Kidney (tissue), 14 donors: ENCODE measurements around the gene TAS1R1. TPM values are rescaled to one million over a fixed set of nuclear protein-coding genes. Genes with fewer than 3 reads are reported as not detected.

Source experiments
- DNase-seq, 5 donors: peaks; one replicate each; pipeline ENCODE4 v3.0.0-alpha.2; 2013 to 2020
- FAIRE-seq: peaks from 2 replicates; lab custom pipeline; 2012; peaks lifted over from hg19 to GRCh38; lab: Jason Lieb, UNC
- H3K27ac ChIP-seq, 2 donors: one replicate each; pipeline ENCODE4 v1.7.0; 2013; ENCODE audit warnings: low read depth in 2 of 2, low read length in 2 of 2, inconsistent platforms in 1 of 2
- H3K27me3 ChIP-seq: one replicate; pipeline ENCODE4 v1.7.1; 2013; ENCODE audit warnings: low read length, inconsistent platforms; ENCODE audit not compliant: control insufficient read depth, insufficient read depth
- H3K36me3 ChIP-seq, 3 donors: one replicate each; pipeline versions ENCODE4 v1.7.0 to v1.7.1; 2013; ENCODE audit warnings: low read length in 3 of 3, control low read depth in 1 of 3, inconsistent platforms in 1 of 3; ENCODE audit not compliant: insufficient read depth in 3 of 3, control insufficient read depth in 2 of 3
- H3K4me1 ChIP-seq, 3 donors: one replicate each; pipeline versions ENCODE4 v1.7.0 to v1.7.1; 2013; ENCODE audit warnings: low read length in 3 of 3, inconsistent platforms in 1 of 3, low read depth in 1 of 3; ENCODE audit not compliant: control insufficient read depth in 2 of 3, insufficient read depth in 2 of 3
- H3K4me3 ChIP-seq, 3 donors: one replicate each; pipeline versions ENCODE4 v1.7.0 to v1.8.1; 2013; ENCODE audit warnings: low read length in 3 of 3, control low read depth in 1 of 3, inconsistent platforms in 1 of 3
- H3K9ac ChIP-seq, 3 donors: one replicate each; pipeline versions ENCODE4 v1.7.0 to v1.7.1; 2013; ENCODE audit warnings: low read length in 3 of 3, control low read depth in 1 of 3, inconsistent platforms in 1 of 3
- H3K9me3 ChIP-seq, 3 donors: one replicate each; pipeline versions ENCODE4 v1.7.0 to v1.7.1; 2013; ENCODE audit warnings: low read length in 3 of 3, control low read depth in 1 of 3, inconsistent platforms in 1 of 3; ENCODE audit not compliant: control insufficient read depth in 2 of 3, insufficient read depth in 1 of 3
- CTCF ChIP-seq: IDR thresholded peaks from 3 replicates; pipeline ENCODE4 v1.5.1; 2012; ENCODE audit warnings: mild to moderate bottlenecking, moderate library complexity, borderline replicate concordance; ENCODE audit not compliant: insufficient read depth; ENCODE audit errors: extremely low read depth
- intact Hi-C: fragments of 100-400 bp; cut with DNase I; formaldehyde crosslinking; loops from one replicate; pipeline ENCODE4 v1.11.1; 2022
- polyA plus RNA-seq: library from polyadenylated mRNA; stranded (reverse); fragments of 350-450 nt; fragmentation: Illumina TruSeq; extraction: RNeasy Lipid Tissue Mini Kit (QIAGEN cat#74804); gene quantifications from one replicate; pipeline ENCODE4 v1.2.3, GENCODE V29; 2014; ENCODE audit warnings: low read depth, low replicate concordance; ENCODE audit not compliant: insufficient read depth
- total RNA-seq: library from RNA; stranded (reverse); fragmentation: NEBNext Ultra II Directional; extraction: Animal tissue kit (Norgen Biotek cat#: 25700); gene quantifications from one replicate; pipeline ENCODE4 v1.2.1, GENCODE V29; 2021
- donor health status: control.
- donor health status: control.
- donor health status: control.
- donor health status: control.
- donor health status: control.
- donor health status: DM: yes; HTN: yes; CAD: no.
- donor health status: Normal renal cell carcinoma (clear cell type).

TAS1R1 gene
- total and polyA plus RNA-seq, 2 donors from 2014 or later, result not detected

- TF ChIP-seq CTCF, result no peak
- FAIRE-seq, result no peak
- peak in 2 of 5 donors; percentile 39 to 81 for DNase-seq
- peak overlapping the region; percentile 32 to 67 for H3K27ac ChIP-seq
- H3K4me1 ChIP-seq, result no peaks in the 10 kb centered on the region
- peak overlapping the region; percentile 37 to 63 (median 52) for H3K4me3 ChIP-seq
- intact Hi-C loops, result no loop called here
- H3K9me3 ChIP-seq, result no peaks in the 10 kb centered on the region
- peaks cover 2 to 15% (median 2%) of the 10 kb centered on the region in 3 donors for H3K36me3 ChIP-seq
- H3K27me3 ChIP-seq, result no peaks in the 10 kb centered on the region
- peak overlapping the region in 2 of 3 donors; percentile 17 to 29 for H3K9ac ChIP-seq
Observed at GRCh38 chr1:6614929-6615785, 60.0 kb downstream of the TAS1R1 start.

- H3K4me1 ChIP-seq, result peaks cover 0 to 11% (median 0%) of the 10 kb centered on the region in 3 donors
- no peaks in the 10 kb centered on the region for H3K9me3 ChIP-seq
- H3K4me3 ChIP-seq, result no peak overlapping the region
- intact Hi-C loops, result no loop called here
- H3K9ac ChIP-seq, result no peak overlapping the region
- no peaks in the 10 kb centered on the region for H3K27me3 ChIP-seq
- H3K36me3 ChIP-seq, result peaks cover 4 to 31% (median 9%) of the 10 kb centered on the region in 3 donors
- FAIRE-seq (no peak), DNase-seq (no peak)
- no peak overlapping the region for H3K27ac ChIP-seq
- no peak for TF ChIP-seq CTCF
Observed at GRCh38 chr1:6619045-6619444, 63.9 kb downstream of the TAS1R1 start.

- TF ChIP-seq CTCF, result no peak
- Histone ChIP-seq H3K9ac (no peak overlapping the region), H3K36me3 (peaks cover 4 to 31% (median 9%) of the 10 kb centered on the region in 3 donors), H3K9me3 (no peaks in the 10 kb centered on the region), H3K27ac (peak overlapping the region in 1 of 2 donors; percentile 35), H3K4me1 (peaks cover 0 to 21% (median 4%) of the 10 kb centered on the region in 3 donors), H3K27me3 (no peaks in the 10 kb centered on the region), H3K4me3 (no peak overlapping the region)
- FAIRE-seq (no peak), DNase-seq (no peak)
- intact Hi-C loops, result no loop called here
Observed at GRCh38 chr1:6621429-6622391, 66.6 kb downstream of the TAS1R1 start.
